Stimulated activated effector memory CD8-positive, alpha-beta T cell treated with anti-CD3 and anti-CD28 coated beads, Interleukin-12 subunit alpha, Interleukin-12 subunit beta, amount 100 ng/mL, for 72 hours (primary cell): ENCODE results near the gene RAB3D.

Source experiments
- ATAC-seq: fragments of 150-1000 bp; cut with Tn5 transposase; 2 replicates; pipeline ENCODE4 v1.10.0; 2021
- DNase-seq, 2 donors: peaks; one replicate each; pipeline ENCODE4 v3.0.0; 2021 to 2022; ENCODE audit warnings: low spot score in 2 of 2
- H3K27ac Mint-ChIP-seq: one replicate; pipeline ENCODE4 v1.8.0; 2022; ENCODE audit warnings: mild to moderate bottlenecking, mixed read lengths
- H3K36me3 Mint-ChIP-seq: one replicate; pipeline ENCODE4 v1.8.0; 2022; ENCODE audit warnings: mild to moderate bottlenecking, mixed read lengths
- H3K4me1 Mint-ChIP-seq: one replicate; pipeline ENCODE4 v1.8.0; 2022; ENCODE audit warnings: mixed read lengths
- H3K4me3 Mint-ChIP-seq: one replicate; pipeline ENCODE4 v1.8.0; 2022; ENCODE audit warnings: mild to moderate bottlenecking, mixed read lengths
- H3K9me3 Mint-ChIP-seq: one replicate; pipeline ENCODE4 v1.8.0; 2022; ENCODE audit warnings: mixed read lengths

The RAB3D gene

GRCh38 chr19:11273989-11274388 is 65.5 kb downstream of the RAB3D start:
- no peaks in the 10 kb centered on the region for H3K4me1 Mint-ChIP-seq
- H3K9me3 Mint-ChIP-seq, result no peaks in the 10 kb centered on the region
- no peak for ATAC-seq
- no peak overlapping the region for H3K4me3 Mint-ChIP-seq
- H3K36me3 Mint-ChIP-seq, result no peaks in the 10 kb centered on the region
- DNase-seq, result no peak
- no peak overlapping the region for H3K27ac Mint-ChIP-seq

GRCh38 chr19:11273296-11273695 is 66.2 kb downstream of the RAB3D start:
- Mint-ChIP-seq H3K36me3 (no peaks in the 10 kb centered on the region), H3K4me1 (no peaks in the 10 kb centered on the region), H3K27ac (no peak overlapping the region), H3K9me3 (no peaks in the 10 kb centered on the region), H3K4me3 (no peak overlapping the region)
- DNase-seq, result no peak
- no peak for ATAC-seq
